H1 (cell line): ENCODE data around the gene HTR3A. TPM values are rescaled to one million over a fixed set of nuclear protein-coding genes. Genes with fewer than 3 reads are reported as not detected.

Source experiments
- BACH1 ChIP-seq: IDR thresholded peaks from 2 replicates; pipeline ENCODE4 v1.6.1; 2012; ENCODE audit warnings: low read length, improper control_type of control experiment
- CBX5 ChIP-seq: fragments of 300-800, 300-1000 bp; sonication (generic); IDR thresholded peaks from 2 replicates; pipeline ENCODE4 v1.7.1; 2016; ENCODE audit warnings: antibody characterized with exemption, low read length, low read depth
- JUN ChIP-seq: IDR thresholded peaks from 2 replicates; pipeline ENCODE4 v1.6.1; 2011; ENCODE audit warnings: low read depth, mild to moderate bottlenecking, improper control_type of control experiment, low read length
- KDM5A ChIP-seq: fragments of 200-600 bp; IDR thresholded peaks from 2 replicates; pipeline ENCODE4 v1.7.1; 2012; ENCODE audit warnings: mild to moderate bottlenecking, low read length, inconsistent platforms, mixed read lengths
- MAFK ChIP-seq: IDR thresholded peaks from 2 replicates; pipeline ENCODE4 v1.6.1; 2012; ENCODE audit warnings: low read depth, mild to moderate bottlenecking, improper control_type of control experiment, low read length
- NANOG ChIP-seq: IDR thresholded peaks from 2 replicates; pipeline ENCODE4 v1.6.1; 2011; ENCODE audit warnings: low read length, low read depth, mild to moderate bottlenecking, inconsistent platforms; ENCODE audit not compliant: insufficient read depth, poor library complexity, severe bottlenecking
- RAD21 ChIP-seq, 2 experiments: IDR thresholded peaks in 1 of 2; conservative IDR thresholded peaks in 1 of 2; 2 replicates each; pipeline ENCODE4 v1.6.1; 2011; ENCODE audit warnings: low read depth in 2 of 2, low read length in 2 of 2, improper control_type of control experiment in 1 of 2, inconsistent platforms in 1 of 2, mild to moderate bottlenecking in 1 of 2, moderate library complexity in 1 of 2
- SIN3A ChIP-seq, 2 experiments: IDR thresholded peaks in 1 of 2; conservative IDR thresholded peaks in 1 of 2; 2 replicates each; pipeline ENCODE4 v1.6.1; 2011 to 2012; ENCODE audit warnings: low read length in 2 of 2, improper control_type of control experiment in 1 of 2, low read depth in 1 of 2, mild to moderate bottlenecking in 1 of 2
- ZNF274 ChIP-seq: IDR thresholded peaks from 2 replicates; pipeline ENCODE4 v1.7.0; 2012; ENCODE audit warnings: low read length, borderline replicate concordance; ENCODE audit errors: extremely low read depth
- polyA plus RNA-seq, 7 experiments: library from polyadenylated mRNA; depleted of rRNA in 3 of 7; stranded (reverse) in 5 of 7; unstranded in 2 of 7; fragments of >200 nt in 5 of 7; fragments of 200-250 nt in 2 of 7; gene quantifications; 1 replicate in 5 of 7; 2 replicates in 1 of 7; 4 replicates in 1 of 7; pipeline versions ENCODE4 v1.2.1 to v1.2.3, GENCODE V29; 2011 to 2013; ENCODE audit warnings: missing spikeins in 2 of 7, mixed read lengths in 2 of 7
- total RNA-seq: library from RNA; stranded (reverse); fragmentation: NEBNext Ultra II Directional; extraction: Animal tissue kit (Norgen Biotek cat#: 25700); gene quantifications from 2 replicates; pipeline ENCODE4 v1.2.1, GENCODE V29; 2021
- TF ChIP-seq, protein P1 (sequence below): fragments of 300-600 bp; sonication (generic); IDR thresholded peaks from 2 replicates; pipeline ENCODE4 v1.7.1; 2012; ENCODE audit warnings: low read length, moderate library complexity, mild to moderate bottlenecking, inconsistent platforms; ENCODE audit not compliant: insufficient replicate concordance

The HTR3A gene
- total and polyA plus RNA-seq, 2 of the 8 experiments (the other 6 are each of a cell fraction or from before 2014, with no cell fraction given): 7.5 to 8.9 TPM

DNA sequence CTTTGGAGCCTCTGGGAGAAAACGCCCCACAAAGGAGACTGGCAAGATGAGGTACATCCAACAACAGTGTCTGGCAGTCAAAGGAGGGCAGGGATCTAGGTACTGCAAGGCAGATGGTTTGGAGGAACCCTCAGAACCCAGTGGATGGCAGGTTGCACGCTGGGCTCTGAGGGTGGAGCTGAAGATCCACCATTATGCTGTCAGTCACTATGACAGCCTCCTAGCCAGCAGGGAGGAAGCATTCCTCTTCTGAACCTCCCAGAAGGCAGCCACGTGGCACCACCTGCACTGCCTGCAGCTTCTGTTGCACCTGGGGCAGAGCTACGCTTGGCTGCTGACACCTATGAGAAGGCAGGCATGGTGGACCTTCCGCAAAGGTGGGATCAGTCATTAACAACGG is 40.2 kb downstream of the HTR3A start (continued):
- TF ChIP-seq, protein P1, sequence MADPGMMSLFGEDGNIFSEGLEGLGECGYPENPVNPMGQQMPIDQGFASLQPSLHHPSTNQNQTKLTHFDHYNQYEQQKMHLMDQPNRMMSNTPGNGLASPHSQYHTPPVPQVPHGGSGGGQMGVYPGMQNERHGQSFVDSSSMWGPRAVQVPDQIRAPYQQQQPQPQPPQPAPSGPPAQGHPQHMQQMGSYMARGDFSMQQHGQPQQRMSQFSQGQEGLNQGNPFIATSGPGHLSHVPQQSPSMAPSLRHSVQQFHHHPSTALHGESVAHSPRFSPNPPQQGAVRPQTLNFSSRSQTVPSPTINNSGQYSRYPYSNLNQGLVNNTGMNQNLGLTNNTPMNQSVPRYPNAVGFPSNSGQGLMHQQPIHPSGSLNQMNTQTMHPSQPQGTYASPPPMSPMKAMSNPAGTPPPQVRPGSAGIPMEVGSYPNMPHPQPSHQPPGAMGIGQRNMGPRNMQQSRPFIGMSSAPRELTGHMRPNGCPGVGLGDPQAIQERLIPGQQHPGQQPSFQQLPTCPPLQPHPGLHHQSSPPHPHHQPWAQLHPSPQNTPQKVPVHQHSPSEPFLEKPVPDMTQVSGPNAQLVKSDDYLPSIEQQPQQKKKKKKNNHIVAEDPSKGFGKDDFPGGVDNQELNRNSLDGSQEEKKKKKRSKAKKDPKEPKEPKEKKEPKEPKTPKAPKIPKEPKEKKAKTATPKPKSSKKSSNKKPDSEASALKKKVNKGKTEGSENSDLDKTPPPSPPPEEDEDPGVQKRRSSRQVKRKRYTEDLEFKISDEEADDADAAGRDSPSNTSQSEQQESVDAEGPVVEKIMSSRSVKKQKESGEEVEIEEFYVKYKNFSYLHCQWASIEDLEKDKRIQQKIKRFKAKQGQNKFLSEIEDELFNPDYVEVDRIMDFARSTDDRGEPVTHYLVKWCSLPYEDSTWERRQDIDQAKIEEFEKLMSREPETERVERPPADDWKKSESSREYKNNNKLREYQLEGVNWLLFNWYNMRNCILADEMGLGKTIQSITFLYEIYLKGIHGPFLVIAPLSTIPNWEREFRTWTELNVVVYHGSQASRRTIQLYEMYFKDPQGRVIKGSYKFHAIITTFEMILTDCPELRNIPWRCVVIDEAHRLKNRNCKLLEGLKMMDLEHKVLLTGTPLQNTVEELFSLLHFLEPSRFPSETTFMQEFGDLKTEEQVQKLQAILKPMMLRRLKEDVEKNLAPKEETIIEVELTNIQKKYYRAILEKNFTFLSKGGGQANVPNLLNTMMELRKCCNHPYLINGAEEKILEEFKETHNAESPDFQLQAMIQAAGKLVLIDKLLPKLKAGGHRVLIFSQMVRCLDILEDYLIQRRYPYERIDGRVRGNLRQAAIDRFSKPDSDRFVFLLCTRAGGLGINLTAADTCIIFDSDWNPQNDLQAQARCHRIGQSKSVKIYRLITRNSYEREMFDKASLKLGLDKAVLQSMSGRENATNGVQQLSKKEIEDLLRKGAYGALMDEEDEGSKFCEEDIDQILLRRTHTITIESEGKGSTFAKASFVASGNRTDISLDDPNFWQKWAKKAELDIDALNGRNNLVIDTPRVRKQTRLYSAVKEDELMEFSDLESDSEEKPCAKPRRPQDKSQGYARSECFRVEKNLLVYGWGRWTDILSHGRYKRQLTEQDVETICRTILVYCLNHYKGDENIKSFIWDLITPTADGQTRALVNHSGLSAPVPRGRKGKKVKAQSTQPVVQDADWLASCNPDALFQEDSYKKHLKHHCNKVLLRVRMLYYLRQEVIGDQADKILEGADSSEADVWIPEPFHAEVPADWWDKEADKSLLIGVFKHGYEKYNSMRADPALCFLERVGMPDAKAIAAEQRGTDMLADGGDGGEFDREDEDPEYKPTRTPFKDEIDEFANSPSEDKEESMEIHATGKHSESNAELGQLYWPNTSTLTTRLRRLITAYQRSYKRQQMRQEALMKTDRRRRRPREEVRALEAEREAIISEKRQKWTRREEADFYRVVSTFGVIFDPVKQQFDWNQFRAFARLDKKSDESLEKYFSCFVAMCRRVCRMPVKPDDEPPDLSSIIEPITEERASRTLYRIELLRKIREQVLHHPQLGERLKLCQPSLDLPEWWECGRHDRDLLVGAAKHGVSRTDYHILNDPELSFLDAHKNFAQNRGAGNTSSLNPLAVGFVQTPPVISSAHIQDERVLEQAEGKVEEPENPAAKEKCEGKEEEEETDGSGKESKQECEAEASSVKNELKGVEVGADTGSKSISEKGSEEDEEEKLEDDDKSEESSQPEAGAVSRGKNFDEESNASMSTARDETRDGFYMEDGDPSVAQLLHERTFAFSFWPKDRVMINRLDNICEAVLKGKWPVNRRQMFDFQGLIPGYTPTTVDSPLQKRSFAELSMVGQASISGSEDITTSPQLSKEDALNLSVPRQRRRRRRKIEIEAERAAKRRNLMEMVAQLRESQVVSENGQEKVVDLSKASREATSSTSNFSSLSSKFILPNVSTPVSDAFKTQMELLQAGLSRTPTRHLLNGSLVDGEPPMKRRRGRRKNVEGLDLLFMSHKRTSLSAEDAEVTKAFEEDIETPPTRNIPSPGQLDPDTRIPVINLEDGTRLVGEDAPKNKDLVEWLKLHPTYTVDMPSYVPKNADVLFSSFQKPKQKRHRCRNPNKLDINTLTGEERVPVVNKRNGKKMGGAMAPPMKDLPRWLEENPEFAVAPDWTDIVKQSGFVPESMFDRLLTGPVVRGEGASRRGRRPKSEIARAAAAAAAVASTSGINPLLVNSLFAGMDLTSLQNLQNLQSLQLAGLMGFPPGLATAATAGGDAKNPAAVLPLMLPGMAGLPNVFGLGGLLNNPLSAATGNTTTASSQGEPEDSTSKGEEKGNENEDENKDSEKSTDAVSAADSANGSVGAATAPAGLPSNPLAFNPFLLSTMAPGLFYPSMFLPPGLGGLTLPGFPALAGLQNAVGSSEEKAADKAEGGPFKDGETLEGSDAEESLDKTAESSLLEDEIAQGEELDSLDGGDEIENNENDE: no peak
- TF ChIP-seq ZNF274 (no peak), BACH1 (no peak), JUN (no peak), KDM5A (no peak), SIN3A (conservative IDR thresholded peaks at IDR 0.05 in 1 of 2, IDR thresholded peaks at IDR 0.05 in 1 of 2; ENCODE audit: low read depth in 1 of 2, low read length in 2 of 2) (no peak), RAD21 (IDR thresholded peaks at IDR 0.05 in 1 of 2, conservative IDR thresholded peaks at IDR 0.05 in 1 of 2; ENCODE audit: low read depth in 2 of 2, low read length in 2 of 2) (no peak), CBX5 (no peak), NANOG (no peak), MAFK (no peak)
